Heart right ventricle (tissue), 16 donors: ENCODE measurements around the gene SLC20A1. TPM values are rescaled to one million over a fixed set of nuclear protein-coding genes. Genes with fewer than 3 reads are reported as not detected.

Experiments used
- ATAC-seq, 8 donors: fragments of 200-7000 bp; cut with Tn5 transposase; one replicate each; pipeline ENCODE4 v1.9.1; 2020; ENCODE audit warnings: mild to moderate bottlenecking in 8 of 8, moderate library complexity in 8 of 8, moderate number of reproducible peaks in 1 of 8
- DNase-seq, 2 donors: peaks; one replicate each; pipeline ENCODE4 v3.0.0-alpha.2; 2020
- H3K27ac ChIP-seq, 10 donors: fragments of 200-600 bp; sonication (generic) in 2 of 10; one replicate each; pipeline versions ENCODE4 v1.5.0 to v1.8.0; 2020 to 2022; ENCODE audit warnings: mild to moderate bottlenecking in 3 of 10
- H3K27me3 ChIP-seq, 7 donors: fragments of 200-600 bp; one replicate each; pipeline ENCODE4 v1.8.0; 2021 to 2022; ENCODE audit warnings: mild to moderate bottlenecking in 2 of 7
- H3K36me3 ChIP-seq, 9 donors: fragments of 200-600 bp; sonication (generic) in 1 of 9; one replicate each; pipeline versions ENCODE4 v1.5.0 to v1.8.0; 2020 to 2022; ENCODE audit warnings: mild to moderate bottlenecking in 2 of 9
- H3K4me1 ChIP-seq, 9 donors: fragments of 200-600 bp; sonication (generic) in 1 of 9; one replicate each; pipeline versions ENCODE4 v1.5.0 to v1.8.0; 2020 to 2022; ENCODE audit warnings: mild to moderate bottlenecking in 4 of 9
- H3K4me3 ChIP-seq, 10 donors: fragments of 200-600 bp; sonication (generic) in 2 of 10; one replicate each; pipeline versions ENCODE4 v1.5.0 to v1.8.0; 2020 to 2022; ENCODE audit warnings: mild to moderate bottlenecking in 7 of 10, moderate library complexity in 2 of 10
- H3K9me3 ChIP-seq, 11 donors: fragments of 200-600 bp in 10 of 11; sonication (generic) in 2 of 11; one replicate each; pipeline versions ENCODE4 v1.5.0 to v1.8.0; 2013 to 2022; ENCODE audit warnings: mild to moderate bottlenecking in 2 of 11, control low read depth in 1 of 11, moderate library complexity in 1 of 11
- WGBS, 2 donors: extraction: QIAGEN DNeasy Blood & Tissue Kit; methylation state at CpG; one replicate each; pipeline ENCODE4 v1.1.7; 2013; ENCODE audit warnings: inconsistent platforms in 1 of 2; 5-methylcytosine and 5-hydroxymethylcytosine counted together
- intact Hi-C, 10 donors: fragments of 100-400 bp; cut with DNase I; formaldehyde crosslinking; loops; one replicate each; pipeline versions ENCODE4 v1.11.1 to v1.14.2; 2022
- polyA plus RNA-seq, 2 donors: library from polyadenylated mRNA; stranded (reverse); fragments of 200-250 nt; gene quantifications; one replicate each; pipeline ENCODE4 v1.2.3, GENCODE V29; 2013
- total RNA-seq, 10 donors: library from RNA; stranded (reverse); fragmentation: NEBNext Ultra II Directional in 3 of 10; extraction: Animal tissue kit (Norgen Biotek cat#: 25700) in 3 of 10; gene quantifications; one replicate each; pipeline versions ENCODE4 v1.2.1 to v1.2.4, GENCODE V29; 2021 to 2023
- TF ChIP-seq, protein P1 (sequence below), 9 donors: fragments of 200-600 bp; sonication (generic) in 2 of 9; IDR thresholded peaks; one replicate each; pipeline versions ENCODE4 v1.5.0 to v1.8.0; 2021 to 2022; ENCODE audit warnings: antibody characterized with exemption in 9 of 9, mild to moderate bottlenecking in 5 of 9, moderate library complexity in 1 of 9
- donor health status: Arrhythmogenic right ventricular cardiomyopathy.
- donor health status: ischemic (EF 13 %, LVEDD 7.1; RV severe dilation, severe dysfunction).
- donor health status: healthy with polysubstance abuse.
- donor health status: DM: no; HTN: yes; CAD: no.
- donor health status: DM: no; HTN: no; CAD: no.
- donor health status: ischemic (EF 25% LVEDD 6.9; RV normal size, moderate dysfunction).
- donor health status: ischemic (EF 25% LVEDD 5.7; RV mildly dilated, moderate dysfunction).
- donor health status: healthy.
- donor health status: DM: yes; HTN: yes; CAD: no.
- donor health status: Ischemic cardiomyopathy.
- donor health status: ischemic (EF 35%, LVEDD 5.7; RV mildly dilated, moderate dysfunction).
- donor health status: nonischemic (EF 11% LVEDD 7.7; RV severe dilation, severe dysfunction).
- donor health status: DM: yes; HTN: yes; CAD: no.
- donor health status: PGD.
- donor health status: ischemic (EF 29% LVEDD 5.4; RV normal size, mild dysfunction).
- donor health status: nonischemic (EF 23%, LVEDD 6.1; RV moderate dilation, normal function).

Gene SLC20A1
- total and polyA plus RNA-seq, 12 donors: 9.9 to 21.3 (median 13.2) TPM

- DNase-seq (no peak), ATAC-seq (peak in 3 of 8 donors; percentile 25 to 37 (median 31))
- Histone ChIP-seq H3K27me3 (no peaks in the 10 kb centered on the region), H3K36me3 (no peaks in the 10 kb centered on the region), H3K4me1 (peaks cover 4 to 66% (median 13%) of the 10 kb centered on the region in 9 donors), H3K27ac (peak overlapping the region in 8 of 10 donors; percentile 50 to 82 (median 62)), H3K9me3 (no peaks in the 10 kb centered on the region), H3K4me3 (no peak overlapping the region)
- TF ChIP-seq, protein P1, sequence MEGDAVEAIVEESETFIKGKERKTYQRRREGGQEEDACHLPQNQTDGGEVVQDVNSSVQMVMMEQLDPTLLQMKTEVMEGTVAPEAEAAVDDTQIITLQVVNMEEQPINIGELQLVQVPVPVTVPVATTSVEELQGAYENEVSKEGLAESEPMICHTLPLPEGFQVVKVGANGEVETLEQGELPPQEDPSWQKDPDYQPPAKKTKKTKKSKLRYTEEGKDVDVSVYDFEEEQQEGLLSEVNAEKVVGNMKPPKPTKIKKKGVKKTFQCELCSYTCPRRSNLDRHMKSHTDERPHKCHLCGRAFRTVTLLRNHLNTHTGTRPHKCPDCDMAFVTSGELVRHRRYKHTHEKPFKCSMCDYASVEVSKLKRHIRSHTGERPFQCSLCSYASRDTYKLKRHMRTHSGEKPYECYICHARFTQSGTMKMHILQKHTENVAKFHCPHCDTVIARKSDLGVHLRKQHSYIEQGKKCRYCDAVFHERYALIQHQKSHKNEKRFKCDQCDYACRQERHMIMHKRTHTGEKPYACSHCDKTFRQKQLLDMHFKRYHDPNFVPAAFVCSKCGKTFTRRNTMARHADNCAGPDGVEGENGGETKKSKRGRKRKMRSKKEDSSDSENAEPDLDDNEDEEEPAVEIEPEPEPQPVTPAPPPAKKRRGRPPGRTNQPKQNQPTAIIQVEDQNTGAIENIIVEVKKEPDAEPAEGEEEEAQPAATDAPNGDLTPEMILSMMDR (IDR thresholded peaks at IDR 0.05): no peak
- intact Hi-C loops: no loop called here
- 53 to 68% methylated on average over 8 of the region's 8 CpGs for WGBS, 2 donors
Measured at GRCh38 chr2:112640800-112641675, 4.7 kb upstream of the SLC20A1 start.

DNA sequence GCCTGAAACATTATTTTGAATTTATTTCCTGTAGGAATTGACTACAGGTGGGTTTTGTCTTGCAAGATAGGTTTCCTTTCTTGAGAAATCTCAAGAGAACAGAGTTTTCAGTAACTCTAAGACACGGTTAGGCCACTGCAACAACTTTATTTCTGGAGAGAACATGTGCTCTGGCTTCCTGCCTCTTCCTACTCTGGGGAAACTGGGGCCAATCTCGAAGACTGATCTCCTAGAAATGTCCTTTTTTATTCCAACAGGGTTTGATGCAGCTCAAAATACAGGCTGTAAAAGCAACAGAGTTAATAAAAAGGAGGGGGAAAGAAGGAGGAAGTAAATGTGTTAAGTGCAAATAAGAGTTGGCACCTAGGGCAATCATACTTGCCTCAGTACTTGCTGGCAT lies 4.0 kb upstream of the SLC20A1 start:
- H3K9me3 ChIP-seq: no peaks in the 10 kb centered on the region
- H3K27ac ChIP-seq: peak overlapping the region in 8 of 10 donors; percentile 50 to 82 (median 62)
- H3K4me1 ChIP-seq: peaks cover 4 to 60% (median 17%) of the 10 kb centered on the region in 9 donors

DNA sequence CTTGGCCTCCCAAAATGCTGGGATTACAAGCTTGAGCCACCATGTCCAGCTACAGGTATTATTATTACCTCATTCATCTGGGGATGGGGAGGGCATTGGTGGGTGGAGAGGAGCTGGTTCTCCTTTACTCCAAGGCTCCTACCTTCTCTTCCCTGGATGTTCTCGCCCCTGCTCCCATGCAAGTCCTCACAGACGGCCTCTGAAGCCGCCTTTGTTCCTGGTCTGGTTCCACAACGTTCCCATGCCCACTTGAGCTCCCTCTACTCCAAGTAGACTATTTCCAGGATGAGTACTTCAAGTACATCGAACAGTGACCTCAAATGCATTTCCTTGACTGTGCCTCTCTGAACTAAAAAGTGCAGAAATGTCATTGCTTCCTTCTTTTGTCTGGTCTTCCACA lies 3.2 kb upstream of the SLC20A1 start:
- Histone ChIP-seq H3K9me3 (no peaks in the 10 kb centered on the region), H3K4me3 (no peak overlapping the region), H3K4me1 (peaks cover 4 to 64% (median 26%) of the 10 kb centered on the region in 9 donors), H3K27me3 (no peaks in the 10 kb centered on the region), H3K27ac (peak overlapping the region in 1 of 10 donors; percentile 82), H3K36me3 (peaks cover 0 to 7% (median 2%) of the 10 kb centered on the region in 9 donors)
- no peak for ATAC-seq
- TF ChIP-seq, protein P1 (IDR thresholded peaks at IDR 0.05): no peak
- no peak for DNase-seq
- WGBS, 2 donors: 82 to 95% methylated on average over 5 of the region's 5 CpGs
- intact Hi-C loops: no loop called here

More for the DNA sequence above, 4.0 kb upstream of the SLC20A1 start:
- intact Hi-C loops: no loop called here
- DNase-seq (peak in 1 of 2 donors; percentile 25), ATAC-seq (no peak)
- no peaks in the 10 kb centered on the region for H3K36me3 ChIP-seq
- TF ChIP-seq, protein P1 (IDR thresholded peaks at IDR 0.05): no peak
- no peak overlapping the region for H3K4me3 ChIP-seq
- 21 to 24% methylated on average over 2 of the region's 2 CpGs for WGBS, 2 donors
- H3K27me3 ChIP-seq: no peaks in the 10 kb centered on the region

- intact Hi-C loops: no loop called here
- no peak for DNase-seq
- Histone ChIP-seq H3K4me3 (no peak overlapping the region), H3K36me3 (peaks cover 0 to 11% (median 6%) of the 10 kb centered on the region in 9 donors), H3K9me3 (no peaks in the 10 kb centered on the region), H3K4me1 (peaks cover 4 to 68% (median 30%) of the 10 kb centered on the region in 9 donors), H3K27ac (peak overlapping the region in 1 of 10 donors; percentile 82), H3K27me3 (no peaks in the 10 kb centered on the region)
- WGBS, 2 donors: 92 to 93% methylated on average over 7 of the region's 7 CpGs
- no peak for ATAC-seq
- TF ChIP-seq, protein P1 (IDR thresholded peaks at IDR 0.05): no peak
Measured at GRCh38 chr2:112642966-112643365, 2.8 kb upstream of the SLC20A1 start.
